ENCODE data around the gene MED1. TPM values are rescaled to one million over a fixed set of nuclear protein-coding genes. Genes with fewer than 3 reads are reported as not detected.

The MED1 gene
- total RNA-seq, 1 experiment from 2014 or later, result 58.9 TPM

DNA sequence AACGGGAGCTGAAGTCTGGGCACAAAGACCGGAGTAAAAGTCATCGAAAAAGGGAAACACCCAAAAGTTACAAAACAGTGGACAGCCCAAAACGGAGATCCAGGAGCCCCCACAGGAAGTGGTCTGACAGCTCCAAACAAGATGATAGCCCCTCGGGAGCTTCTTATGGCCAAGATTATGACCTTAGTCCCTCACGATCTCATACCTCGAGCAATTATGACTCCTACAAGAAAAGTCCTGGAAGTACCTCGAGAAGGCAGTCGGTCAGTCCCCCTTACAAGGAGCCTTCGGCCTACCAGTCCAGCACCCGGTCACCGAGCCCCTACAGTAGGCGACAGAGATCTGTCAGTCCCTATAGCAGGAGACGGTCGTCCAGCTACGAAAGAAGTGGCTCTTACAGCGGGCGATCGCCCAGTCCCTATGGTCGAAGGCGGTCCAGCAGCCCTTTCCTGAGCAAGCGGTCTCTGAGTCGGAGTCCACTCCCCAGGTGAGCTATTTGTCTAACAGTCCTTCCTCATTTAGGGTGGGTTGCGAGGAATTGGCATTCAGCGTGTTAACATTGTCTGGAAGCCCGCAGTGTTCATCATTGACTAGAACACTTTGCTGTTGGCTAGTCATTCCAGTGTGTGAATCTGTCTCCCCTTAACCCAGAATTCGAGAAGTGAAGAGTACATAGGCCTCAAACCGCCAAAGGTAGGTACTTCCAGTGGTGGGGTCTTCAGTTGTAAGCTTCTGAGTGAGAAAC is 11.7 kb upstream of the MED1 start:
- BruUV-seq (replicated peaks), result TSS peak; percentile 57
- Mint-ChIP-seq H3K4me1 (ENCODE audit: low read depth, unreplicated experiment) (peaks cover 7% of the 10 kb centered on the region), H3K27me3 (ENCODE audit: insufficient read depth, unreplicated experiment) (no peaks in the 10 kb centered on the region), H3K27ac (ENCODE audit: unreplicated experiment) (peak overlapping the region; percentile 95), H3K9me3 (ENCODE audit: unreplicated experiment) (no peaks in the 10 kb centered on the region), H3K36me3 (ENCODE audit: insufficient read depth, unreplicated experiment) (peaks cover 65% of the 10 kb centered on the region), H3K4me3 (ENCODE audit: unreplicated experiment) (peak overlapping the region; percentile 84)
- Histone ChIP-seq H3K4me1 (no peaks in the 10 kb centered on the region), H3K36me3 (ENCODE audit: control insufficient read depth, insufficient read depth, low read length) (no peaks in the 10 kb centered on the region), H3K27me3 (replicated peaks; ENCODE audit: control insufficient read depth, insufficient read depth, low read length) (no peaks in the 10 kb centered on the region), H3K4me3 (ENCODE audit: low read depth, low read length) (peak overlapping the region; percentile 83), H3K9me3 (no peaks in the 10 kb centered on the region)
- no peak for TF ChIP-seq CTCF (IDR thresholded peaks at IDR 0.05; ENCODE audit: insufficient read depth in 1 of 2, low read depth in 1 of 2, low read length in 1 of 2, severe bottlenecking in 1 of 2, unreplicated experiment in 1 of 2)
- CTCF ChIA-PET, result interaction anchor here (0.5 to 2.5 kb wide), 4 partner anchors 12 to 277 kb away, joined by 3 to 15 read pairs (median 3); partner anchors contain the start of gene MED1
- peak; percentile 15 to 42 for DNase-seq
- POLR2A ChIA-PET, result interaction anchor here (0.5 to 2.9 kb wide), 5 partner anchors 9 to 561 kb away, joined by 4 to 129 read pairs (median 5); partner anchors contain the start of genes MED1 and RPL19
- intact Hi-C loops (cut with micrococcal nuclease; ENCODE audit: unreplicated experiment), result no loop called here

GRCh38 chr17:39461926-39462569 is 11.0 kb upstream of the MED1 start:
- no peak for DNase-seq
- no peaks in the 10 kb centered on the region for H3K9me3 Mint-ChIP-seq (ENCODE audit: unreplicated experiment)
- ChIA-PET POLR2A (interaction anchor here (0.5 to 2.9 kb wide), 6 partner anchors 8 to 560 kb away, joined by 5 to 129 read pairs (median 6); partner anchors contain the start of genes FBXO47, MED1 and RPL19), CTCF (interaction anchor here (0.5 to 2.5 kb wide), 5 partner anchors 11 to 277 kb away, joined by 3 to 15 read pairs (median 5); partner anchors contain the start of gene MED1)
- no TSS peak for BruUV-seq (replicated peaks)
- H3K4me1 Mint-ChIP-seq (ENCODE audit: low read depth, unreplicated experiment), result peaks cover 7% of the 10 kb centered on the region
- no peaks in the 10 kb centered on the region for H3K36me3 ChIP-seq (ENCODE audit: control insufficient read depth, insufficient read depth, low read length)
- no peaks in the 10 kb centered on the region for H3K27me3 ChIP-seq (replicated peaks; ENCODE audit: control insufficient read depth, insufficient read depth, low read length)
- peak overlapping the region; percentile 84 for H3K4me3 Mint-ChIP-seq (ENCODE audit: unreplicated experiment)
- no peak for TF ChIP-seq CTCF (IDR thresholded peaks at IDR 0.05; ENCODE audit: insufficient read depth in 1 of 2, low read depth in 1 of 2, low read length in 1 of 2, severe bottlenecking in 1 of 2, unreplicated experiment in 1 of 2)
- H3K4me1 ChIP-seq, result no peaks in the 10 kb centered on the region
- peaks cover 58% of the 10 kb centered on the region for H3K36me3 Mint-ChIP-seq (ENCODE audit: insufficient read depth, unreplicated experiment)
- intact Hi-C loops (cut with micrococcal nuclease; ENCODE audit: unreplicated experiment), result loop anchor here (1.0 kb wide), 1 partner anchor 11 kb away; the partner anchor contains the start of gene MED1
- peak overlapping the region; percentile 83 for H3K4me3 ChIP-seq (ENCODE audit: low read depth, low read length)
- peak overlapping the region; percentile 95 for H3K27ac Mint-ChIP-seq (ENCODE audit: unreplicated experiment)
- H3K9me3 ChIP-seq, result no peaks in the 10 kb centered on the region
- no peaks in the 10 kb centered on the region for H3K27me3 Mint-ChIP-seq (ENCODE audit: insufficient read depth, unreplicated experiment)

Data from Caco-2 (cell line).